H1 (cell line): ENCODE data around the gene CSH1. TPM values are rescaled to one million over a fixed set of nuclear protein-coding genes. Genes with fewer than 3 reads are reported as not detected.

Experiments
- CTCF ChIA-PET: fragments of 300-600 bp; sonication (Branson Sonifier 250); formaldehyde crosslinking; loops from one replicate; lab custom pipeline; 2021; ENCODE audit not compliant: partially characterized antibody; lab: Charles Lee
- POLR2A ChIA-PET: fragments of 300-600 bp; sonication (Branson Sonifier 250); formaldehyde crosslinking; loops from one replicate; lab custom pipeline; 2021; ENCODE audit warnings: inconsistent platforms; ENCODE audit not compliant: partially characterized antibody; lab: Charles Lee
- DNase-seq, 2 experiments: peaks; one replicate each; pipeline versions ENCODE4 v3.0.0 to v3.0.0-alpha.2; 2010 to 2022; ENCODE audit warnings: low spot score in 2 of 2, low read depth in 1 of 2, mixed read lengths in 1 of 2
- FAIRE-seq: peaks from 2 replicates; lab custom pipeline; 2011; peaks lifted over from hg19 to GRCh38; lab: Jason Lieb, UNC
- H2AFZ ChIP-seq: 2 replicates; pipeline ENCODE4 v1.8.1; 2012; ENCODE audit warnings: low read length, inconsistent platforms
- H2AK5ac ChIP-seq: 2 replicates; pipeline ENCODE4 v1.6.1; 2013; ENCODE audit warnings: low read depth, low read length
- H2BK120ac ChIP-seq: replicated peaks from 2 replicates; pipeline ENCODE3; 2013; ENCODE audit warnings: low read depth, low read length, inconsistent platforms
- H2BK12ac ChIP-seq: 2 replicates; pipeline ENCODE4 v1.6.1; 2013; ENCODE audit warnings: low read depth, low read length
- H2BK15ac ChIP-seq: 2 replicates; pipeline ENCODE4 v1.6.1; 2013; ENCODE audit warnings: low read length
- H2BK20ac ChIP-seq: 2 replicates; pipeline ENCODE4 v1.6.1; 2013; ENCODE audit warnings: low read length
- H2BK5ac ChIP-seq: 2 replicates; pipeline ENCODE4 v1.6.1; 2013; ENCODE audit warnings: low read depth, low read length
- H3K14ac ChIP-seq: 2 replicates; pipeline ENCODE4 v1.6.1; 2013; ENCODE audit warnings: inconsistent platforms; ENCODE audit not compliant: insufficient read length
- H3K18ac ChIP-seq: 2 replicates; pipeline ENCODE4 v1.6.1; 2013; ENCODE audit warnings: low read length; ENCODE audit errors: extremely low read depth
- H3K23ac ChIP-seq: 2 replicates; pipeline ENCODE4 v1.6.1; 2013; ENCODE audit warnings: inconsistent platforms; ENCODE audit not compliant: insufficient read length
- H3K23me2 ChIP-seq: 2 replicates; pipeline ENCODE4 v1.6.1; 2013; ENCODE audit warnings: low read depth, low read length
- H3K27ac ChIP-seq: 2 replicates; pipeline ENCODE4 v1.6.1; 2011; ENCODE audit warnings: low read depth, low read length, inconsistent platforms
- H3K27me3 ChIP-seq, 4 experiments: replicated peaks in 1 of 4; 1 replicate in 1 of 4; 2 replicates in 3 of 4; pipeline versions ENCODE4 v1.6.1 to v1.8.1; 2011 to 2013; ENCODE audit warnings: low read length in 3 of 4, mild to moderate bottlenecking in 3 of 4, inconsistent platforms in 2 of 4, mixed read lengths in 2 of 4, moderate library complexity in 1 of 4; ENCODE audit not compliant: control insufficient read depth in 3 of 4, insufficient read depth in 3 of 4; ENCODE audit errors: extremely low read depth in 1 of 4
- H3K36me3 ChIP-seq, 4 experiments: 2 replicates each; pipeline versions ENCODE4 v1.6.1 to v1.8.1; 2011 to 2013; ENCODE audit warnings: mild to moderate bottlenecking in 4 of 4, low read length in 3 of 4, moderate library complexity in 2 of 4, control low read depth in 1 of 4, inconsistent platforms in 1 of 4; ENCODE audit not compliant: insufficient read depth in 4 of 4, control insufficient read depth in 2 of 4
- H3K4ac ChIP-seq: replicated peaks from 2 replicates; pipeline ENCODE3; 2013; ENCODE audit warnings: low read length, low read depth, mixed read lengths, inconsistent platforms; ENCODE audit not compliant: insufficient read length
- H3K4me1 ChIP-seq, 4 experiments: replicated peaks in 1 of 4; 1 replicate in 1 of 4; 2 replicates in 3 of 4; pipeline versions ENCODE4 v1.6.1 to v1.8.1; 2011 to 2013; ENCODE audit warnings: low read length in 3 of 4, inconsistent platforms in 2 of 4, mixed read lengths in 1 of 4; ENCODE audit not compliant: insufficient read depth in 4 of 4, control insufficient read depth in 3 of 4
- H3K4me2 ChIP-seq, 2 experiments: 2 replicates each; pipeline versions ENCODE4 v1.6.1 to v1.8.1; 2011 to 2013; ENCODE audit warnings: low read depth in 2 of 2, low read length in 2 of 2, control low read depth in 1 of 2, inconsistent platforms in 1 of 2, mild to moderate bottlenecking in 1 of 2; ENCODE audit not compliant: insufficient read depth in 1 of 2
- H3K4me3 ChIP-seq, 4 experiments: fragments of 200-600, 300-600 bp in 1 of 4; sonication (generic), shearing (Covaris generic), sonication (Bioruptor Twin) in 1 of 4; 2 replicates each; pipeline versions ENCODE4 v1.5.1 to v1.8.1; 2011 to 2016; ENCODE audit warnings: low read length in 4 of 4, low read depth in 3 of 4, control low read depth in 2 of 4, inconsistent platforms in 2 of 4, mild to moderate bottlenecking in 2 of 4, mixed read lengths in 1 of 4, moderate library complexity in 1 of 4; ENCODE audit not compliant: insufficient read depth in 2 of 4; ENCODE audit errors: extremely low read depth in 1 of 4
- H3K56ac ChIP-seq: replicated peaks from 2 replicates; pipeline ENCODE3; 2013; ENCODE audit warnings: low read depth, mild to moderate bottlenecking, mixed read lengths, low read length, inconsistent platforms; ENCODE audit not compliant: insufficient read length
- H3K79me1 ChIP-seq: 2 replicates; pipeline ENCODE4 v1.6.1; 2013; ENCODE audit warnings: low read depth, low read length, control low read depth
- H3K79me2 ChIP-seq, 2 experiments: 2 replicates each; pipeline versions ENCODE4 v1.6.1 to v1.8.1; 2012 to 2013; ENCODE audit warnings: low read length in 2 of 2, mild to moderate bottlenecking in 2 of 2, inconsistent platforms in 1 of 2; ENCODE audit not compliant: insufficient read depth in 2 of 2, control insufficient read depth in 1 of 2
- H3K9ac ChIP-seq, 4 experiments: replicated peaks in 1 of 4; 1 replicate in 1 of 4; 2 replicates in 3 of 4; pipeline versions ENCODE4 v1.6.1 to v1.8.1; 2011 to 2013; ENCODE audit warnings: low read depth in 3 of 4, low read length in 3 of 4, control low read depth in 2 of 4, mild to moderate bottlenecking in 2 of 4, moderate library complexity in 2 of 4, inconsistent platforms in 1 of 4; ENCODE audit errors: extremely low read depth in 1 of 4
- H3K9me3 ChIP-seq, 2 experiments: 2 replicates each; pipeline versions ENCODE4 v1.6.1 to v1.8.1; 2012 to 2013; ENCODE audit warnings: mild to moderate bottlenecking in 2 of 2, moderate library complexity in 2 of 2, control low read depth in 1 of 2, inconsistent platforms in 1 of 2, low read depth in 1 of 2, low read length in 1 of 2, mixed read lengths in 1 of 2; ENCODE audit not compliant: insufficient read depth in 2 of 2
- H4K20me1 ChIP-seq, 2 experiments: replicated peaks in 1 of 2; 2 replicates each; pipeline versions ENCODE3 to v1.8.1; 2011 to 2013; ENCODE audit warnings: inconsistent platforms in 2 of 2, low read length in 2 of 2, mild to moderate bottlenecking in 1 of 2; ENCODE audit not compliant: insufficient read depth in 2 of 2, control insufficient read depth in 1 of 2
- H4K5ac ChIP-seq: 2 replicates; pipeline ENCODE4 v1.6.1; 2013; ENCODE audit warnings: low read length, low read depth, mixed read lengths, inconsistent platforms; ENCODE audit not compliant: insufficient read length
- H4K8ac ChIP-seq: 2 replicates; pipeline ENCODE4 v1.8.0; 2013; ENCODE audit warnings: mild to moderate bottlenecking, moderate library complexity, low read length, inconsistent platforms; ENCODE audit not compliant: insufficient read depth; ENCODE audit errors: extremely low read depth
- H4K91ac ChIP-seq: replicated peaks from 2 replicates; pipeline ENCODE3; 2013; ENCODE audit warnings: low read length, mixed read lengths, inconsistent platforms; ENCODE audit not compliant: insufficient read length
- CTCF ChIP-seq, 3 experiments: IDR thresholded peaks; 1 replicate in 2 of 3; 2 replicates in 1 of 3; pipeline versions ENCODE4 v1.5.1 to v1.6.1; 2011; ENCODE audit warnings: low read length in 3 of 3, mild to moderate bottlenecking in 3 of 3, inconsistent platforms in 2 of 3, low read depth in 1 of 3, moderate library complexity in 1 of 3; ENCODE audit not compliant: insufficient read depth in 1 of 3; ENCODE audit errors: control extremely low read depth in 1 of 3
- KDM4A ChIP-seq: IDR thresholded peaks from one replicate; pipeline ENCODE4 v1.7.1; 2012; ENCODE audit warnings: low read depth, mild to moderate bottlenecking, moderate library complexity, low read length, inconsistent platforms; ENCODE audit not compliant: severe bottlenecking
- RAD21 ChIP-seq, 2 experiments: IDR thresholded peaks in 1 of 2; conservative IDR thresholded peaks in 1 of 2; 2 replicates each; pipeline ENCODE4 v1.6.1; 2011; ENCODE audit warnings: low read depth in 2 of 2, low read length in 2 of 2, improper control_type of control experiment in 1 of 2, inconsistent platforms in 1 of 2, mild to moderate bottlenecking in 1 of 2, moderate library complexity in 1 of 2
- RXRA ChIP-seq: IDR thresholded peaks from 2 replicates; pipeline ENCODE4 v1.6.1; 2011; ENCODE audit warnings: low read depth, mild to moderate bottlenecking, low read length, moderate library complexity; ENCODE audit not compliant: insufficient read depth
- TAF7 ChIP-seq: optimal IDR thresholded peaks from 2 replicates; pipeline ENCODE3; 2011; ENCODE audit warnings: low read depth, mild to moderate bottlenecking, inconsistent platforms, low read length, moderate library complexity, borderline replicate concordance
- WGBS, 2 experiments: shearing (Covaris generic) in 1 of 2; methylation state at CpG; one replicate each; pipeline versions ENCODE4 v1.1.6 to v1.1.7; 2013 to 2015; ENCODE audit warnings: low lambda C conversion rate in 2 of 2, mixed read lengths in 2 of 2, inconsistent platforms in 1 of 2, low coverage in 1 of 2, missing lambda C conversion rate in 1 of 2; ENCODE audit not compliant: insufficient replicate concordance in 2 of 2, insufficient coverage in 1 of 2, insufficient read length in 1 of 2; ENCODE audit errors: extremely low coverage in 1 of 2, missing lambda C conversion rate in 1 of 2; 5-methylcytosine and 5-hydroxymethylcytosine counted together
- polyA plus RNA-seq, 7 experiments: library from polyadenylated mRNA; depleted of rRNA in 3 of 7; stranded (reverse) in 5 of 7; unstranded in 2 of 7; fragments of >200 nt in 5 of 7; fragments of 200-250 nt in 2 of 7; gene quantifications; 1 replicate in 5 of 7; 2 replicates in 1 of 7; 4 replicates in 1 of 7; pipeline versions ENCODE4 v1.2.1 to v1.2.3, GENCODE V29; 2011 to 2013; ENCODE audit warnings: missing spikeins in 2 of 7, mixed read lengths in 2 of 7
- total RNA-seq: library from RNA; stranded (reverse); fragmentation: NEBNext Ultra II Directional; extraction: Animal tissue kit (Norgen Biotek cat#: 25700); gene quantifications from 2 replicates; pipeline ENCODE4 v1.2.1, GENCODE V29; 2021

The CSH1 gene
- total and polyA plus RNA-seq, 2 of the 8 experiments (the other 6 are each of a cell fraction or from before 2014, with no cell fraction given): 0.12 TPM; not detected in 1

- Histone ChIP-seq H4K8ac (peak overlapping the region; percentile 57; the same call in 1 of the 2 replicates), H2AFZ (no peak overlapping the region), H3K4me2 (no peak overlapping the region), H2BK20ac (no peak overlapping the region), H2AK5ac (no peak overlapping the region), H2BK12ac (no peak overlapping the region), H4K20me1 (peaks cover 0 to 5% of the 10 kb centered on the region in 2 experiments), H3K4ac (no peak overlapping the region), H2BK15ac (no peak overlapping the region), H3K27me3 (no peaks in the 10 kb centered on the region), H3K27ac (no peak overlapping the region), H4K91ac (no peak overlapping the region), H3K14ac (no peak overlapping the region), H3K79me1 (no peaks in the 10 kb centered on the region), H2BK120ac (no peak overlapping the region), H3K9me3 (no peaks in the 10 kb centered on the region), H3K56ac (no peak overlapping the region), H3K4me1 (peaks cover 0 to 2% (median 0%) of the 10 kb centered on the region in 4 experiments; a peak in 2 of 7 replicates), H3K79me2 (no peaks in the 10 kb centered on the region), H3K9ac (no peak overlapping the region), H4K5ac (no peak overlapping the region), H2BK5ac (no peak overlapping the region), H3K23me2 (no peaks in the 10 kb centered on the region), H3K36me3 (peaks cover 0 to 21% (median 1%) of the 10 kb centered on the region in 4 experiments; a peak in 4 of 8 replicates), H3K4me3 (no peak overlapping the region), H3K23ac (no peak overlapping the region), H3K18ac (no peak overlapping the region)
- WGBS, 2 experiments: 89% methylated on average over 6 of the region's 6 CpGs; no CpG with 5 or more reads in 1 of the 2 experiments
- DNase-seq (no peak), FAIRE-seq (no peak)
- CTCF ChIA-PET: interaction anchor here (0.7 to 6.1 kb wide), 20 partner anchors 8 to 114 kb away, joined by 3 to 64 read pairs (median 5); partner anchors contain the start of genes CD79B, CSHL1 and GH1
- POLR2A ChIA-PET: interaction anchor here (0.7 to 1.6 kb wide), 4 partner anchors 10 to 195 kb away, joined by 3 to 8 read pairs (median 3); no protein-coding TSS in a partner anchor
- TF ChIP-seq KDM4A: no peak
- peak in 2 of 3 experiments; percentile 8 to 31; a peak in 2 of 4 replicates for TF ChIP-seq CTCF (IDR thresholded peaks at IDR 0.05; ENCODE audit: control extremely low read depth in 1 of 3, insufficient read depth in 1 of 3, low read depth in 1 of 3, low read length in 3 of 3)
- TF ChIP-seq RAD21 (IDR thresholded peaks at IDR 0.05 in 1 of 2, conservative IDR thresholded peaks at IDR 0.05 in 1 of 2; ENCODE audit: low read depth in 2 of 2, low read length in 2 of 2): 0 out of 4 replicates have a peak, but pooled peaks of 1 of the 2 experiments have one; percentile 3
- TF ChIP-seq TAF7: no peak
- TF ChIP-seq RXRA: no peak
Observed at GRCh38 chr17:63939884-63940283, 43.5 kb upstream of the CSH1 start.
